GM19324 (cell line): ENCODE data around the gene ENSA.
"Not testable (repeated sequence)": the region's sequence is repeated elsewhere in the genome, so short reads cannot be mapped to it uniquely, and the experiment has no call there.

Experiments used
- ATAC-seq: cut with Tn5 transposase; IDR thresholded peaks from one replicate; pipeline ENCODE4 v1.9.1; 2021; ENCODE audit warnings: mild to moderate bottlenecking, moderate library complexity; ENCODE audit not compliant: unreplicated experiment, low FRiP score

The ENSA gene

GRCh38 chr1:150582371-150582770 lies 47.0 kb downstream of the ENSA start:
- ATAC-seq = no peak

DNA sequence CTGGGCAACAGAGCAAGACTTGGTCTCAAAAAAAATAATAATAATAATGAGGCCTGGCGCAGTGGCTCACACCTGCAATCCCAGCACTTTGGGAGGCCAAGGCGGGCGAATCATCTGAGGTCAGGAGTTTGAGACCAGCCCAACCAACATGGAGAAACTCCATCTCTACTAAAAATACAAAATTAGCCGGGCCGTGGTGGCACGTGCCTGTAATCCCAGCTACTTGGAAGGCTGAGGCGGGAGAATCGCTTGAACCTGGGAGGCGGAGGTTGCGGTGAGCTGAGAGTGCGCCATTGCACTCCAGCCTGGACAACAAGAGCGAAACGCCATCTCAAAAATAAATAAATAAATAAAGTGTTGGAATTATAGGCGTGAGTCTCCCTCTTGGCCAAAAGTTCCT lies 47.5 kb downstream of the ENSA start:
- ATAC-seq = not testable (repeated sequence)

DNA sequence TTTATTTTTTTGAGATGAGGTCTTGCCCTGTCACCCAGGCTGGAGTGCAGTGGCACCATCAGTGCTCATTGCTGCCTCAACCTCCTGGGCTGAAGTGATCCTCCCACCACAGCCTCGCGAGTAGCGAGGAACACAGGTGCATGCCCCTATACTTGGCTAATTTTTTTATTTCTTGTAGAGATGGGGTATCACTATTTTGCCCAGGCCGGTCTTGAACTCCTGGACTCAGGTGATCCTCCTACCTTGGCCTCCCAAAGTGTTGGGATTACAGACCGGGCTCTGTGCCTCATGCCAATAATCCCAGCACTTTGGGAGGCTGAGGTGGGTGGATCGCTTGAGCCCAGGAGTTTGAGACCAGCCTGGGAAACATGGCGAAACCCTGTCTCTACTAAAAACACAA lies 48.0 kb downstream of the ENSA start:
- ATAC-seq = not testable (repeated sequence)

- ATAC-seq = not testable (repeated sequence)
Observed at GRCh38 chr1:150580966-150581365, 48.4 kb downstream of the ENSA start.

- peak; percentile 1 for ATAC-seq
Observed at GRCh38 chr1:150579945-150580642, 49.3 kb downstream of the ENSA start.

GRCh38 chr1:150579110-150579944 lies 50.1 kb downstream of the ENSA start, which contains the start of gene MCL1:
MCL1 (minus strand) TSS chr1:150579610; CDS start chr1:150579530, 80 bp downstream.
- ATAC-seq = peak; percentile 94

DNA sequence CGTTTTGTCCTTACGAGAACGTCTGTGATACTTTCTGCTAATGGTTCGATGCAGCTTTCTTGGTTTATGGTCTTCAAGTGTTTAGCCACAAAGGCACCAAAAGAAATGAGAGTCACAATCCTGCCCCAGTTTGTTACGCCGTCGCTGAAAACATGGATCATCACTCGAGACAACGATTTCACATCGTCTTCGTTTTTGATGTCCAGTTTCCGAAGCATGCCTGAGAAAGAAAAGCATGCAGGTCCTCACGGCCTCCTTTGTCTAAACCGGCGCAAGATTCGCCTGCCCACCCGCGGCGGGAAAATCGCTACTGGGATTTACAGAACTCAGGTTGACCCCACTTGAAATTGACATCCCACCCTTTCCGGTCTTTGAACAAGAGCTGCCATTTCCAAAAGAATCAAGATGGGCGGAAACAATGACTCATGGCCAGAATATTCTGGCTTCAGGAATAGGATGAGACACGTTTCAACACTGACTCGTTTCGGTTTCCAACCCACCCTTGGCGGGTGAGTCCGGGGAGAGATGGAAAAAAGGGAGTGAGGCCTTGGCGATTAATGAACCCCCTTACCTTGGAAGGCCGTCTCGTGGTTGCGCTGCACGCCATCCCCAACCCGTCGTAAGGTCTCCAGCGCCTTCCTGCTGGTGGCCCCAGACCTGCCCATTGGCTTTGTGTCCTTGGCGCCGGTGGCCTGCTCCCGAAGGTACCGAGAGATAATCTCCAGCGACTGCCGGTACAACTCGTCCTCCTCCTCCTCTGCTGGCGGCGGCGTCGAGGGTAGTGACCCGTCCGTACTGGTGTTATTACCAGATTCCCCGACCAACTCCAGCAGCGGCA lies 50.9 kb downstream of the ENSA start:
- ATAC-seq = no peak

DNA sequence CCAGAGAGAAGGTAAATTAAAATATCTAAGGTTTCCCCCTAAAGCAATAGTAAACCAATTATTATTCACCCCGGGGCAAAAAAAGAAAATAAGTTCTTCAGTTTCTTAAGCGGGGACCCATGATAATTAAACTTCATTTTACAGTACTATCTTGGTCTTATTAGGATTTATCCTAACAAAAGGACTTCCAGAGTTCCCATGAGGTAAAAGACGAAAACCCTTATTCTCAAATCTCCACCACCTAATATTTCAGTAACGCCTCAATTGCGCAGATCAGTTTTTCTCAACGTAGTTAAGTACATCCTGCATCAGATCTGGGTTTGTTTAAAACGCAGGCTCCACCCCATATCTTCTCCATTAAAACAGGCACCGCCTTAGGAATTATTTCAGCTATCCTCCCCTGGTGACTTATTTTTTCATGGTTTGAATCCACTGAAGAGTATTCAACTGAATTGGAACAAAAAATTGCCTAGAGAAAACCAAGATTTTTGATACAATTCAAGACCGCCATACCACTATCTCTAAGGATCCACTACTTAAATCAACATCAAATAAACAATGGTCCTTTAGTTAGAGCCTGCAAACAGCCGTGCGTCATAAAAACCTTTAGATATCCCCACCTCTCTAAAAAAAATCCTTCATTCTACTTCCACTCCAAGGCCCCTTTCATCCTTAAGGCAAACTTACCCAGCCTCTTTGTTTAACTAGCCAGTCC lies 51.7 kb downstream of the ENSA start:
- ATAC-seq = no peak

DNA sequence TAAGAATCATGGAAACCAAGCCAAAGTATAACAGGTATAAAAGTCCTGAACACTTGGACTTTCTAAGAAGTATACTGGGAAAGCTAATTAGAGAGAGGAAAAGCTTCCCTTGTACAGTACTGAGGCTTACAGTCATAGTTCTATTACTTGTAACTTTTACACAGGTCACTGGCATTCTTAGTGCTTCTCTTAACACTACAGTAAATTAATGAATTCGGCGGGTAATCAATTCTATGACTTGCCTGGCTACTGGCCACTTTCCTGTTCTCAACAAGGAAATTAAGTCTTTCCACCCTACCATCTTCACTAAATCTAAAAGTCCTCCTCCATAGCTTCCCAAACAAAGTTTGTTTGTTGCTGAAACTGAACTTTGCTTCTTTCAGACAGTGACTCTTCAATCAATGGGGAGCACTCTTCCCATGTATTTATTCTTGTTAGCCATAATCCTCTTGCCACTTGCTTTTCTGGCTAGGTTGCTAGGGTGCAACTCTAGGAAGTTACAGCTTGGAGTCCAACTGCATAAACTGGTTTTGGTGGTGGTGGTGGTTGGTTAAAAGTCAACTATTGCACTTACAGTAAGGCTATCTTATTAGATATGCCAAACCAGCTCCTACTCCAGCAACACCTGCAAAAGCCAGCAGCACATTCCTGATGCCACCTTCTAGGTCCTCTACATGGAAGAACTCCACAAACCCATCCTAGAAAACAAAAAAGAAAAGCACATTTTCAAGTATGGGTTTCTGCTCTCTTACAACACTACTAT lies 52.4 kb downstream of the ENSA start:
- no peak for ATAC-seq

- no peak for ATAC-seq
Observed at GRCh38 chr1:150576367-150576711, 53.1 kb downstream of the ENSA start.

DNA sequence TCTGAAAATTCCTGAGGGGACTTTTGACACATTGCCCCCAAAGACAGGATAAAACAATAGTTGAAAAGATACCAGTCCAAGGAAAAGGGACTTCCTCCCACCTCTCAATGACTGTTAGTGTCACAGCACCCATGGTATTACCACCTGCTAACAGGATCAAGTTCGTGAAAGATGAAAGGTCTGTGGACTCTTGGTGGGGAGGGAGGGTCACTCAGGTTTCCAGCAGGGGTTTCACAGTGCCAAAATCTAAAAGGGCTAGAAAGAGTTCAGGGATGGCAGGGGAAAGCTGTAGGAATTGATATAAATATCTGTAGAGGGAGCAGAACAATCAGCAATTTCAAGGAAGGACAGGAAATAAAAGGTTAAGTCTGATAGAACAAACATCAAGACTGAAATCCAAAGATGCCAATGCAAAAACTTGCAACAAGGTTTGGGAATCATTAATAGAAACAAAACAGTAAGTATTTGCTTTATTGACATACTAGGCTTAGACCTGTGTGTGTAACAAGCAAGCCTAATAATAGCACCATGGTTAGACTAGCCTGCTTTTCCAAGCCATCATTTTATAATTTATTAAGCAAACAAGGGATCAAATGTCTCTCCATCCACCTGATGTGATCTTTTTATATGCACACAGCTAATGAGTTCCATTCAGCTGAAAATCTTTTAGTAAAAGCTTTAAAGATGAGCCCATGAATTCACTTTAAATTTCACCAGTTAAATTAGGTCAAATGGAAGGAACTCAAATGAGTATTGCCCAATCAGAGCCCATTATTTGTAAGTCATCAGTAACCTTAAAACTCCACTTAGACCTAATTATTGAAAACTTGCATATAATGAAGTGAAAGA lies 53.7 kb downstream of the ENSA start:
- ATAC-seq = no peak

DNA sequence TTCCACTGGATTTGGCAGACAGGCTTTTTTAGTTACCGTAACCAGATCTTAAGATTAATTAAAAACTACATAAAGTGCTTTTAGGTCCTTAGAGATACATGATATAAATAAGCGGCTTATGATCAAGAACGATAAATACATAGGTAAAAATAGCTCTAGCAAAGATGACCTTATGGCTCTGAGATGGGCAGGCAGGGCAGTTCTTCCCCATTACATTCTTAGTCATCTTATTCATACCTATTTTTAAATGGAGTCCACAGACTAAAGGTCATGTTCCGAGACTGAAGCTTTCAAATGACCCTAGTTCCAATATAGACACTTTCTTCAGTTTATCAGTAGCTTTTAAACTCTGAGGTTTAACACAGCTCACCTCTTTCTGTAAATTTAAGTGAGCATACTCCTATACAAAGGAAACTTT lies 54.3 kb downstream of the ENSA start:
- no peak for ATAC-seq

- no peak for ATAC-seq
Observed at GRCh38 chr1:150574260-150575071, 54.9 kb downstream of the ENSA start.

GRCh38 chr1:150573648-150574071 lies 55.8 kb downstream of the ENSA start:
- not testable (repeated sequence) for ATAC-seq

GRCh38 chr1:150572918-150573647 lies 56.3 kb downstream of the ENSA start:
- ATAC-seq = no peak
